MCF 10A (cell line): Measurements from ENCODE around the gene TAF8. TPM values are rescaled to one million over a fixed set of nuclear protein-coding genes. Genes with fewer than 3 reads are reported as not detected.

Source experiments
- BruUV-seq: library from RNA; stranded (reverse); fragments of 400-500 nt; replicated peaks from 2 replicates; lab custom pipeline; 2021; lab: Mats Ljungman, UMichigan
- CTCF ChIA-PET: fragments of 300-600 bp; sonication (Branson Sonifier 250); formaldehyde crosslinking; extraction: SDS; loops from one replicate; lab custom pipeline; 2021; ENCODE audit warnings: antibody characterized with exemption, inconsistent platforms; lab: Yijun Ruan, JAX
- POLR2A ChIA-PET: fragments of 300-600, 350-650 bp; sonication (Branson Sonifier 250); formaldehyde crosslinking; extraction: SDS; loops from one replicate; lab custom pipeline; 2020; ENCODE audit warnings: antibody characterized with exemption, inconsistent platforms; lab: Yijun Ruan, JAX
- DNase-seq: peaks from one replicate; pipeline ENCODE4 v3.0.0-alpha.2; 2018; ENCODE audit not compliant: unreplicated experiment
- H3K27ac Mint-ChIP-seq: one replicate; pipeline ENCODE4 v1.8.0; 2022; ENCODE audit warnings: mild to moderate bottlenecking, low read depth, mixed read lengths; ENCODE audit not compliant: unreplicated experiment
- H3K27me3 Mint-ChIP-seq: one replicate; pipeline ENCODE4 v1.8.0; 2022; ENCODE audit warnings: mixed read lengths; ENCODE audit not compliant: insufficient read depth, unreplicated experiment
- H3K36me3 Mint-ChIP-seq: one replicate; pipeline ENCODE4 v1.8.0; 2022; ENCODE audit warnings: mild to moderate bottlenecking, moderate library complexity, mixed read lengths; ENCODE audit not compliant: insufficient read depth, unreplicated experiment
- H3K4me1 Mint-ChIP-seq: one replicate; pipeline ENCODE4 v1.8.0; 2022; ENCODE audit warnings: mixed read lengths; ENCODE audit not compliant: insufficient read depth, unreplicated experiment
- H3K4me3 Mint-ChIP-seq: one replicate; pipeline ENCODE4 v1.8.0; 2022; ENCODE audit warnings: mild to moderate bottlenecking, moderate library complexity, mixed read lengths; ENCODE audit not compliant: unreplicated experiment
- H3K9me3 Mint-ChIP-seq: one replicate; pipeline ENCODE4 v1.8.0; 2022; ENCODE audit warnings: mixed read lengths; ENCODE audit not compliant: unreplicated experiment
- intact Hi-C: fragments of 100-400 bp; cut with micrococcal nuclease; formaldehyde crosslinking; loops from 2 replicates; pipeline ENCODE4 v1.14.1; 2022
- total RNA-seq: library from RNA; stranded (reverse); gene quantifications from 2 replicates; pipeline ENCODE4 v1.2.3, GENCODE V29; 2022
- TF ChIP-seq, protein P1 (sequence below): fragments of 200-600 bp; IDR thresholded peaks from one replicate; pipeline ENCODE4 v1.8.0; 2022; ENCODE audit warnings: antibody characterized with exemption, mild to moderate bottlenecking; ENCODE audit not compliant: unreplicated experiment

TAF8 gene
- total RNA-seq, 1 experiment from 2014 or later, result 23.8 TPM

DNA sequence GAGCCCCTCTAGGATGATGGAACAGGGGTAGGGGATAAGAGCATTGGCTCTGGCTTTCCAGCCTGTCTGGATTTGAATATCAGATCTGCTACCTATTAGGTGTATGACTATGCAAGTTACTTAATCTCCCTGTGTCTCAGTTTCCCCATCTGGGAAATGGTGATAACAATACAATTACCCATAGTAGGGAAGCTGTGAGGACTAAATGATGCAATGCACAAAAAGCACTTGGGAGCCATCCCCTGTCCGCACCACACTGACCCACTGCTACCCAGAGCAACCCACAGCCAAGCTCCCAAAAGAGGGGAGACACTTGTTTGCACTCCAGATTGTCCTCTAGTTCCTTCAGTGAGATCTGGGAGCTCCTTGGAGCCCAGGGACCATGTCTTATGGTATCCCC is 62.0 kb downstream of the TAF8 start:
- Mint-ChIP-seq H3K4me3 (no peak overlapping the region), H3K27me3 (no peaks in the 10 kb centered on the region), H3K4me1 (no peaks in the 10 kb centered on the region), H3K9me3 (no peaks in the 10 kb centered on the region), H3K36me3 (peaks cover 17% of the 10 kb centered on the region), H3K27ac (no peak overlapping the region)
- ChIA-PET CTCF (interaction anchor here (0.6 to 0.9 kb wide), 2 partner anchors 10 to 27 kb away, joined by 4 read pairs; no protein-coding TSS in a partner anchor), POLR2A (interaction anchor here (0.7 to 1.8 kb wide), 4 partner anchors 11 to 115 kb away, joined by 4 to 6 read pairs (median 4); no protein-coding TSS in a partner anchor)
- no TSS peak for BruUV-seq
- intact Hi-C loops, result no loop called here
- TF ChIP-seq, protein P1, sequence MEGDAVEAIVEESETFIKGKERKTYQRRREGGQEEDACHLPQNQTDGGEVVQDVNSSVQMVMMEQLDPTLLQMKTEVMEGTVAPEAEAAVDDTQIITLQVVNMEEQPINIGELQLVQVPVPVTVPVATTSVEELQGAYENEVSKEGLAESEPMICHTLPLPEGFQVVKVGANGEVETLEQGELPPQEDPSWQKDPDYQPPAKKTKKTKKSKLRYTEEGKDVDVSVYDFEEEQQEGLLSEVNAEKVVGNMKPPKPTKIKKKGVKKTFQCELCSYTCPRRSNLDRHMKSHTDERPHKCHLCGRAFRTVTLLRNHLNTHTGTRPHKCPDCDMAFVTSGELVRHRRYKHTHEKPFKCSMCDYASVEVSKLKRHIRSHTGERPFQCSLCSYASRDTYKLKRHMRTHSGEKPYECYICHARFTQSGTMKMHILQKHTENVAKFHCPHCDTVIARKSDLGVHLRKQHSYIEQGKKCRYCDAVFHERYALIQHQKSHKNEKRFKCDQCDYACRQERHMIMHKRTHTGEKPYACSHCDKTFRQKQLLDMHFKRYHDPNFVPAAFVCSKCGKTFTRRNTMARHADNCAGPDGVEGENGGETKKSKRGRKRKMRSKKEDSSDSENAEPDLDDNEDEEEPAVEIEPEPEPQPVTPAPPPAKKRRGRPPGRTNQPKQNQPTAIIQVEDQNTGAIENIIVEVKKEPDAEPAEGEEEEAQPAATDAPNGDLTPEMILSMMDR, result no peak
- no peak for DNase-seq

DNA sequence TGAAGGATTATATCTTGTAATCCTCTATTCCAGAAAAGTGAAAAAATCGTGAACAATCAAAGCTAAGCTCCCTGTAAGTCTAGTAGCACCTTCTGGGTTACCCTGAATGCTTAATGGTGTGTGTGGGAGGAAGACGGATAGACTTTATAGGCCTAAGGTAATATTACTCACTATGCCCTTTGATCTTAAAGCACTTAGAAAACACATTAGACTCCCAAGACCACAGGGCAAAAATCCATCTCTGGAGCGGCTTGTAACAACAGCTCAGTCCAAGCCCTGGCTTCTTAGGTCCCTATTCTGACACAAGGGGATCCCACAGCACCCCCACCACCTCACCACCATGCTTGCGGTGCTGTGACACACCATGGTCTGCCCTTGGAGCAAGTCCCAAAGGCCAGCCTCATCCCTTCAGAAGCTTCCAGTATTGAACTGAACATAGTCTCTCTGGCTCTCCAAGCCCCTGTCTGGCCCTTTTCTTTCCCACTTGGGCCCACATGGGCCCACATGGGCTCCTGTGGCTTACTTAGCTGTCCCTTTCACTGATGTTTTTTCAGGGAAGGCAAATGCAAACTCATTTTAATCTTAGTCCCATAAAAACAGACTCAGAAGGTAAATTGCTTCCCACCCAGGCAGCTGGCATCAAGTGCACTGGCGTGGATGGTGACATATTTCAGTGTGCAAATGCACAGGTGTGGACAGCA is 63.8 kb downstream of the TAF8 start:
- H3K27ac Mint-ChIP-seq, result no peak overlapping the region
- no TSS peak for BruUV-seq
- H3K4me3 Mint-ChIP-seq, result no peak overlapping the region
- peak; percentile 63 for DNase-seq
- no peaks in the 10 kb centered on the region for H3K9me3 Mint-ChIP-seq
- no peaks in the 10 kb centered on the region for H3K27me3 Mint-ChIP-seq
- intact Hi-C loops, result no loop called here
- TF ChIP-seq, protein P1, result no peak
- CTCF ChIA-PET, result no interaction called here
- H3K36me3 Mint-ChIP-seq, result peaks cover 6% of the 10 kb centered on the region
- POLR2A ChIA-PET, result interaction anchor here (0.7 to 1.0 kb wide), 2 partner anchors 10 to 23 kb away, joined by 3 read pairs; no protein-coding TSS in a partner anchor
- peaks cover 7% of the 10 kb centered on the region for H3K4me1 Mint-ChIP-seq

DNA sequence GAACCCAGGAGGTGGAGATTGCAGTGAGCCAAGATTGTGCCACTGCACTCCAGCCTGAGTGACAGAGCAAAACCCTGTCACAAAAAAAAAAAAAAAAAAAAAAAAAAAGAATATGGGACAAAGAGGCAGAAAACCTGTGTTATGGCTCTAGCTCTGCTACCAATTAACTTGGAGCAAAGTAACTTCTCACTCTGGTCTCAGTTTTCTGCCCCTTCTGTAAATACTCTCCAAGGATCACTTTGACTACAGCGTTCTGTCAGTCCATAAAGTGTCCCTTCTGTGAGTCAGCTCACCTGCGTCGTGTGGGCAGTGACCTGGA is 67.5 kb downstream of the TAF8 start:
- intact Hi-C loops, result loop anchor here (2.0 kb wide), 1 partner anchor 23 kb away; no protein-coding TSS in a partner anchor
- H3K9me3 Mint-ChIP-seq, result no peaks in the 10 kb centered on the region
- peak overlapping the region; percentile 63 for H3K27ac Mint-ChIP-seq
- H3K36me3 Mint-ChIP-seq, result peaks cover 5% of the 10 kb centered on the region
- ChIA-PET CTCF (interaction anchor here (1.1 to 1.6 kb wide), 2 partner anchors 11 to 18 kb away, joined by 3 to 8 read pairs; no protein-coding TSS in a partner anchor), POLR2A (interaction anchor here (0.5 to 4.0 kb wide), 9 partner anchors 10 to 71 kb away, joined by 3 to 32 read pairs (median 5); partner anchors contain the start of genes C6orf132 and TAF8)
- H3K4me1 Mint-ChIP-seq, result peaks cover 21% of the 10 kb centered on the region
- H3K4me3 Mint-ChIP-seq, result no peak overlapping the region
- no peaks in the 10 kb centered on the region for H3K27me3 Mint-ChIP-seq
- no peak for DNase-seq
- no TSS peak for BruUV-seq
- TF ChIP-seq, protein P1, result no peak
